HG02885 (cell line): ENCODE data around the gene SYT6.
"Not testable (repeated sequence)": the region's sequence is repeated elsewhere in the genome, so short reads cannot be mapped to it uniquely, and the experiment has no call there.

ENCODE experiments used
- ATAC-seq: cut with Tn5 transposase; IDR thresholded peaks from one replicate; pipeline ENCODE4 v1.9.1; 2021; ENCODE audit warnings: mild to moderate bottlenecking; ENCODE audit not compliant: unreplicated experiment, poor library complexity

The SYT6 gene

GRCh38 chr1:114077188-114077587 lies 76.5 kb downstream of the SYT6 start:
- no peak for ATAC-seq

GRCh38 chr1:114076308-114076707 lies 77.4 kb downstream of the SYT6 start:
- no peak for ATAC-seq

GRCh38 chr1:114075546-114076242 lies 78.0 kb downstream of the SYT6 start:
- peak; percentile 49 for ATAC-seq

- no peak for ATAC-seq
Observed at GRCh38 chr1:114075105-114075504, 78.6 kb downstream of the SYT6 start.

DNA sequence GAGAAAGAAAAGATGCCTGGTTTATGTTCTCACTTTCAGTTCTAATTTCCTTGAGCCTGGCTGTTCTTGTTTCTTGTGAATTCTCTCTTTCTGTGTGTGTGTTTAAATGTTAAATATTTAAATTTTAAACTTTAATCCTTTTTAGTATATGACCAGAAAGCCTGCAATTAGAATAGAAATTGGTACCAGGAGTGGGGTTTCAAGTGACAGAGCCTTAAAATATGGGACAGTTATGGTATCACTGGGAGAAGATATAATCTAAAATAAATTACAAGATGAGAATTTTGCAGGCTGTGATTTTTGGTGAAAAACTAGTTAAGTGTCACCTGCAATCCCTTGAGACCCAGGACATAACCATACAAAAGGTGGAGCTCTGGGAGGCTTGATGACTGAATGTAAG lies 81.4 kb downstream of the SYT6 start:
- ATAC-seq: no peak

- not testable (repeated sequence) for ATAC-seq
Observed at GRCh38 chr1:114069762-114070161, 83.9 kb downstream of the SYT6 start.

DNA sequence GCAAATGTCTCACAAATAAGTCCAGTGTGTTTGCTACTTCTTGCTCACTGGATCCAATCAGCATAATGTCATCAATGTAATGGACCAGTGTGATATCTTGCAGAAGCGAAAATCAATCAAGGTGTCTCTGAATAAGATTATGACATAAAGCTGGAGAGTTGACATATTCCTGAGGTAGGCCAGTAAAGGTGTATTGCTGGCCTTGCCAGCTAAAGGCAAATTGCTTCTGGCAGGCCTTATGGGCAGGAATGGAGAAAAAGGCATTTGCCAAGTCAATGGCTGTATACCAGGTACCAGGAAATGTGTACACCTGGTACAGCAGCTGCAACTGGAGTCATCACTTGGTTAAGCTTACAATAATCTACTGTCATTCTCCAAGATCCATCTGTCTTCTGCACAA lies 85.0 kb downstream of the SYT6 start:
- ATAC-seq: not testable (repeated sequence)

DNA sequence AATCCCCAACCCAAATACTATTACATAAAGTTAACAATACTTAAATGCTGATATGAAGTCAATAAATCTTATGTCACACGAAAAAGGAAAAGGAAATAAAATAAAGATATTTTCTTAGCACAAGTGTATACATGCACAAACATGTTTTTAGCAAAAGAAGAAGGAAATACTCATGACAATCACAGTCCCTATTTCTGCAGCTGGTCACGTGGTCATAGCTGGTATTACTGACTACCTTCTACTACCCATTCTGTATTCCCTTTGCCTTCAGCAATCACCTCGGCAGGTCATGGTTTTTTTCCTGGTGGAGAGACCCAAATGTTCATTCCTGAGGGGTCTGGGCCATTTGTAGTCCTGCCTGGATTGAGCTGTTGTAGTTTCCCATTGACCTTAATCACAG lies 88.0 kb downstream of the SYT6 start:
- ATAC-seq: not testable (repeated sequence)

DNA sequence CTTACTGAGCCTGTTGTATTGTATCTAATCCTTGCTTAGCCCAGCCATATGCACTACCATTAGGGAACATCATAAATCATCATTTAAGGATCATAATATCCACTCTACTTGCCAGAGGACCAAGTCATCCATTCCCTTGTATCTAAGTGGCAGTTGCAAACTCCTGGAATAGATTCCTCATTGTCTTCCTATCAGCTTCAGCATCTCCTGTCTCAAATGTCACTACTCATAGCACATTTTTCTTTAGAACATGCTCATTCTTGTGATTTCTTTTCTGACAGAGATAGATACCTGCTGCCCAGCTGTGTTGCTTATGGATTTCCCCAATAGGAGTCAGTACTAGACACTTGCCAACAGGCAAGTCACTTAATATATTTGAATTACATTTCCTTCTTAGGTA lies 90.1 kb downstream of the SYT6 start:
- ATAC-seq: no peak

DNA sequence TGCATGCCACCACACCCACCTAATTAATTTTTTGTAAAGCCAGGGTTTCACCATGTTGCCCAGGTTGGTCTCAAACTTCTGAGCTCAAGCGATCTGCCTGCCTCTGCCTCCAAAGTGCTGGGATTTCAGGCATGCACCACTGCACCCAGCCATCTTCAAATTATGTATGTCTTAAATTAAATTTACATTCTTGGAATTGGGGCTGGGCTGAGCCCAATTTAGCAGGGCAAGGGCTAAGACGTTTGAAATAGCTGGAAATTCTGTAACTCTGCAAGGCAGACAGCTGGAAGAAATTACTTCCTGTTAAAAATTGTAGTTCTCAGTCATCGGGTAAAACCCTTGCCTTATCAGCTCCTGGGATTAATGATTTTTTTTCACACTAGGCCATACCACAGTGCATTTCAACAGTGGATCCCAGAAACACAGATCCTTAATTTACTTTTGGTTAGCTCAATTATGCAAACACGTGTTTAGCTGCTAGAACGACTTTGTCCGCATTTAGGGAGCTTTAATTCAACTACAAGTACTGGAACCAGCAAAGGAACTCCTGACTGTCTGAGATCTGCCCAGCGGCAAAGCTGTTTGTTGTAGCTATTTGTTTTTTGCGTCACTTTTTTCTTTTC lies 91.1 kb downstream of the SYT6 start:
- ATAC-seq: no peak

GRCh38 chr1:114061121-114061830 lies 92.4 kb downstream of the SYT6 start:
- no peak for ATAC-seq

- ATAC-seq: not testable (repeated sequence)
Observed at GRCh38 chr1:114058236-114058635, 95.4 kb downstream of the SYT6 start.

DNA sequence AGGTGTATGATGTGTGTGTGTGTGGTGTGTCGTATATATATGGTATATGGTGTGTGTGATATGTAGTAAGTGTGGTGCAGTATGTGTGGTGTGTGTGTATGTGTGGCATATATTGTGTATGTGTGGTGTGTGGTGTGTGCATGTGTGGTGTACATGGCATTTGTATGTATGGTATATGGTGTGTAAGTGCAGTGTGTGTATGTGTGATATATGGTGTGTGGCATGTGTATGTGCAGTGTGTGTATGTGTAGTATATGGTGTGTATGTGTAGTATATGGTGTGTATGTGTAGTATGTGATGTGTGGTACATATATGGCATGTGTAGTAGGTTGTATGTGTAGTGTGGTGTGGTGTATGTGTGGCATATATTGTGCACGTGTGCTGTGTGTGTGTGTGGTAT lies 99.5 kb downstream of the SYT6 start:
- ATAC-seq: no peak

DNA sequence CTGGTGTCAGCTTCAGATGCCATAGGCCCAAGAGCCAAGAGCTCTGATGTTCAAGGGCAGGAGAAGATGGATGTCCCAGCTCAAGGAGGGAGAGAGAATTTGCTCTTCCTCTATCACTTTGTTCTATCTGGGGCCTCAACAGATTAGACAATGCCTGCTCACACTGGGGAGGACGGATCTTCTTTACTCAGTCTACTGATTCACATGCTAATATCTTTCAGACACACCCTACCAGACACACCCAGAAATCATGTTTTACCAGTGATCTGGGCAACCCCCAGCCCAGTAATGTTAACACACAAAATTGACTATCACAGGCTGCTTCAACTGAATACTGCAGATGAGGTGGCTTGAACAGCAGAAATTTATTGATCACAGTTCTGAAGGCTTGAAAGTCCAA lies 105.4 kb downstream of the SYT6 start:
- ATAC-seq: no peak

DNA sequence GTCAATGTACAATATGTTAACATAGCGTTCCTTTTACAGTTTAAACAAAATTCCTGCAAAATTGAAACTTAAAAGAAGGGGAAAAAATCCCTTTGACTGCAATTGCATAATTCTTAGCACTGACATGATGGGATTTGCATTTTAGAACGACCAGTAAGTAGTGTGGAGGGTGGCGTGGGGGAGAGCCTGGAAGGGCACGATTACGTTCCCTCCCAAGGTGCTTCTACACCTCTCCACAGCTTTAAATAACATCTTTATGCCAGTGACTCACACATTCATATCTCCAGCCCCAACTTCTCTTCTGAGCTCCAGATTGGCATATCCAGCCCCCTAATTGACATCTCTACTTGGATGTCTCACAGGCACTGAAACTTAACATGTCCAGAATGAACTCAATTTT lies 110.1 kb downstream of the SYT6 start:
- ATAC-seq: no peak

DNA sequence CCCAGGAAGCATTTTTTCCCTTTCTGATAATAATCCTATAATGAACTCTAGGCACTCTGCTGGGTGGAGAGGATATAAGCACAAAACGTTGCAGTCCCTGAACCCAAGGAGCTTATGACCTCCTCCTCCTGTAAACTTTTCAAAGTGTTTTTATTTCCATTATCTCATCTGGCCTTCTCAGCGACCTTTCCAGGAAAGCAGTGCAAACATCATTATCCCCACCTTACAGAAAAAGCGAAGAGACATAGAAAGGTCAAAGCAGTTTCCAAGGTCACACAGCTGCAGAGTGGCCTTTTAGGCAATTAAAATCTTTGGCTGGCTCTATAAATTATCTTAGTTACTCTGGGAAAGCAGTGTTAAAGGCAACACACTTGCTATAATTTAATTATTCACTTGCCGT lies 110.6 kb downstream of the SYT6 start:
- no peak for ATAC-seq

DNA sequence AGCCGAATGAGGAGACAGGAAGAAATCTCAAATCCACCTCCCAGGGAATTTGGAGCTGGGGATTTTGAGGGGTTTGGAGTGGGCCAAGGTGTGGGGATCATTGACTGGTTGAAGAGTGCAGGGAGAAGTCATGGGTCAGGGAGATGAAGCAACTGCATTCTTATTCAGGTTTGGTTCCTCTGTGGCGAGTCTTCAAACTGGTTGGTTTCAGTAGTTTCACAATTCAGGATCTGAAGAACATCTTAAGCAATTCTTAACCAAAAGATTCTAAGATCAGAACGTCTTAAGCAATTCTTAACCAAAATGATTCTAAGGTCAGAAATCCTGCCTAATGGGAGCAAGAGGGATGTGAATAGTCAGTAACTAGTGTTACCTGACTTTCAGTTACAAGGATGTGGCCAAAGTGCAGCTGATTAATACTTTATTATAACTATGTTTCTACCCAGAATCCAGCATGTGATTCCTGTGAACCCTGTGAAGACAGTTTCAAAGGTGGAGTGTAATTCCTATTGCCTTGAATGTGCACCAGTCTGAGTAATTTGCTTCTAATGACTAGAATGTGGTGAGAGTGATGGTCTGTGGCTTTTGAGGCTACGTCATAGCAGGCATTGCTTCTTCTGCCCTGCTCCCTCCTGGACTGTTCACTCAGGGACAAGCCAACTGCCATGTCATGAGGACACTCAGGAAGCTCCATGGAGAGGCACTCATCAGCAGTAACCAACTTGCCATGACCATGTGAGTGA lies 113.2 kb downstream of the SYT6 start:
- ATAC-seq: no peak
